Breast epithelium (tissue), 4 donors: ENCODE data around the gene RECQL5. TPM values are rescaled to one million over a fixed set of nuclear protein-coding genes. Genes with fewer than 3 reads are reported as not detected.

Experiments used
- DNase-seq, 2 donors: peaks; one replicate each; pipeline ENCODE4 v3.0.0-alpha.2; 2019; ENCODE audit warnings: low spot score in 2 of 2
- H3K27ac ChIP-seq, 2 donors: fragments of 200-600 bp; sonication (generic) in 1 of 2; one replicate each; pipeline ENCODE4 v1.5.1; 2016 to 2019; ENCODE audit warnings: mild to moderate bottlenecking in 1 of 2
- H3K27me3 ChIP-seq, 2 donors: fragments of 200-600 bp; sonication (generic) in 1 of 2; one replicate each; pipeline versions ENCODE4 v1.5.1 to v1.6.0; 2017 to 2019; ENCODE audit warnings: control low read depth in 1 of 2, mild to moderate bottlenecking in 1 of 2
- H3K36me3 ChIP-seq: fragments of 200-600 bp; one replicate; pipeline ENCODE4 v1.5.1; 2019
- H3K4me1 ChIP-seq, 2 donors: fragments of 200-600 bp; sonication (generic); one replicate each; pipeline ENCODE4 v1.5.1; 2016 to 2019; ENCODE audit warnings: control low read depth in 1 of 2
- H3K4me3 ChIP-seq, 3 donors: fragments of 200-600 bp; sonication (generic); 1 replicate in 2 of 3; 2 replicates in 1 of 3; pipeline ENCODE4 v1.5.1; 2016 to 2019; ENCODE audit warnings: mild to moderate bottlenecking in 3 of 3, moderate library complexity in 2 of 3
- H3K9me3 ChIP-seq, 2 donors: fragments of 200-600 bp; sonication (generic) in 1 of 2; one replicate each; pipeline ENCODE4 v1.5.1; 2016 to 2019; ENCODE audit warnings: control low read depth in 1 of 2
- POLR2A ChIP-seq: fragments of 450-650 bp; IDR thresholded peaks from one replicate; pipeline ENCODE4 v1.6.1; 2016; ENCODE audit warnings: antibody characterized with exemption, mild to moderate bottlenecking, moderate library complexity
- POLR2AphosphoS5 ChIP-seq, 3 donors: sonication (generic); formaldehyde crosslinking; IDR thresholded peaks; one replicate each; pipeline ENCODE4 v1.6.1; 2017; ENCODE audit warnings: antibody characterized with exemption in 3 of 3
- intact Hi-C: fragments of 100-400 bp; cut with DNase I; formaldehyde crosslinking; loops from one replicate; pipeline ENCODE4 v1.15.1; 2023; ENCODE audit warnings: low total_unique reads
- total RNA-seq, 3 donors: library from RNA; depleted of rRNA; stranded (reverse); fragments of >200 nt; gene quantifications; one replicate each; pipeline ENCODE4 v1.1.0, GENCODE V29; 2016
- TF ChIP-seq, protein P1 (sequence below), 3 donors: fragments of 450-650 bp; IDR thresholded peaks; one replicate each; pipeline ENCODE4 v1.5.1; 2016 to 2017; ENCODE audit warnings: antibody characterized with exemption in 3 of 3, mild to moderate bottlenecking in 3 of 3, moderate library complexity in 3 of 3

The RECQL5 gene
- total RNA-seq, 3 donors from 2014 or later, result 10.7 to 22.8 (median 14.1) TPM

DNA sequence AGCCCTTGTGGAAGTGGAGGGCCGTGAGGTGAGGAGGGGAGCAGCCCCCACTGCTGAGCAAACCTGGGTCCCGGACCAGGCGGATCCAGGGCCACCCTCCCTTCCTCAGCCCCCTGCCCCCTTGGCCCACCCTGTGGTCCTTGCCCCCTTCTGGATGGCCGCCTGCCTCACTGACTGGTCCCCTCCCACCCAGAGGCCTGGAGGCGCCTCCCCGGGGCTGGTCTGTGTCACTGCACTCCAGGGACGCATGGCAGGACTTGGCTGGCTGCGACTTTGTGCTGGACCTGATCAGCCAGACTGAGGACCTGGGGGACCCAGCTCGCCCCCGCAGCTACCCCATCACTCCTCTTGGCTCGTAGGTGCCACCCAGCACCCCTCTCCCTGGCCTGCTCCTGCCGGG, 52.9 kb downstream of the RECQL5 start:
- no peak overlapping the region for H3K4me3 ChIP-seq
- TF ChIP-seq POLR2A (no peak), POLR2AphosphoS5 (IDR thresholded peaks at IDR 0.05) (no peak)
- TF ChIP-seq, protein P1, sequence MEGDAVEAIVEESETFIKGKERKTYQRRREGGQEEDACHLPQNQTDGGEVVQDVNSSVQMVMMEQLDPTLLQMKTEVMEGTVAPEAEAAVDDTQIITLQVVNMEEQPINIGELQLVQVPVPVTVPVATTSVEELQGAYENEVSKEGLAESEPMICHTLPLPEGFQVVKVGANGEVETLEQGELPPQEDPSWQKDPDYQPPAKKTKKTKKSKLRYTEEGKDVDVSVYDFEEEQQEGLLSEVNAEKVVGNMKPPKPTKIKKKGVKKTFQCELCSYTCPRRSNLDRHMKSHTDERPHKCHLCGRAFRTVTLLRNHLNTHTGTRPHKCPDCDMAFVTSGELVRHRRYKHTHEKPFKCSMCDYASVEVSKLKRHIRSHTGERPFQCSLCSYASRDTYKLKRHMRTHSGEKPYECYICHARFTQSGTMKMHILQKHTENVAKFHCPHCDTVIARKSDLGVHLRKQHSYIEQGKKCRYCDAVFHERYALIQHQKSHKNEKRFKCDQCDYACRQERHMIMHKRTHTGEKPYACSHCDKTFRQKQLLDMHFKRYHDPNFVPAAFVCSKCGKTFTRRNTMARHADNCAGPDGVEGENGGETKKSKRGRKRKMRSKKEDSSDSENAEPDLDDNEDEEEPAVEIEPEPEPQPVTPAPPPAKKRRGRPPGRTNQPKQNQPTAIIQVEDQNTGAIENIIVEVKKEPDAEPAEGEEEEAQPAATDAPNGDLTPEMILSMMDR (IDR thresholded peaks at IDR 0.05), result no peak
- intact Hi-C loops, result no loop called here
- H3K9me3 ChIP-seq, result no peaks in the 10 kb centered on the region
- H3K27ac ChIP-seq, result no peak overlapping the region
- H3K4me1 ChIP-seq, result no peaks in the 10 kb centered on the region
- no peaks in the 10 kb centered on the region for H3K27me3 ChIP-seq
- DNase-seq, result no peak
- peaks cover 3% of the 10 kb centered on the region for H3K36me3 ChIP-seq

GRCh38 chr17:75612906-75613626, 53.9 kb downstream of the RECQL5 start:
- DNase-seq, result no peak
- intact Hi-C loops, result no loop called here

DNA sequence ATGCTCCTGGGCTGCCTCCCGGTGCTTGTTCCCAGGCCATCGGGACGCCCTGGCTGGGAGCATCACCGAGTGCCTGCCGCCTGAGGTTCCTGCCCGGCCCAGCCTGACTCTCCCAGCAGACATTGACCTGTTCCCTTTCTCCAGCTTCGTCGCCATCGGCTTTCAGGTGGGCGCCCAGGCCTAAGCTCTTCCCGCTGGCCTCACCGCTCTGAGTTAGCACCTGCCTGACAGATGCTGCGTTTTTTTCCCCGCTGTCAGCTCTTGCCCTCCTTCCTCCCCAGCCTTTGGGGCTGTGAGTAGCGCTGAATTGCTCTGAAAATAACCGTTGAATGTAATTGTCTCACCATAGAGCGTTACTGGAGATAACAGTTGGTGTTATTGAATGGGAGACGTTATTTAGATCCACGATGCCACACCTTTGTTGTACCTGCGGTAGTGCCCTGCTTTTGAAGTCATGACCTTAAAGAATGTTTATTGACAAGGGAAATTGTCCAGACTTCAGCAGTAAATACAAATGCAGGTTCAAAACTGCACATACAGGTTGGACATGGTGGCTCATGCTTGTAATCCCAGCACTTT, 55.0 kb downstream of the RECQL5 start:
- Histone ChIP-seq H3K4me1 (no peaks in the 10 kb centered on the region), H3K27ac (no peak overlapping the region), H3K4me3 (no peak overlapping the region), H3K9me3 (no peaks in the 10 kb centered on the region), H3K36me3 (peaks cover 3% of the 10 kb centered on the region), H3K27me3 (no peaks in the 10 kb centered on the region)
- no peak for DNase-seq
- TF ChIP-seq, protein P1 (IDR thresholded peaks at IDR 0.05), result no peak
- TF ChIP-seq POLR2A (no peak), POLR2AphosphoS5 (IDR thresholded peaks at IDR 0.05) (no peak)
- intact Hi-C loops, result no loop called here

More at GRCh38 chr17:75612906-75613626, 53.9 kb downstream of the RECQL5 start:
- Histone ChIP-seq H3K4me1 (no peaks in the 10 kb centered on the region), H3K27me3 (no peaks in the 10 kb centered on the region), H3K4me3 (no peak overlapping the region), H3K9me3 (no peaks in the 10 kb centered on the region), H3K36me3 (peaks cover 3% of the 10 kb centered on the region), H3K27ac (no peak overlapping the region)
- TF ChIP-seq, protein P1 (IDR thresholded peaks at IDR 0.05), result no peak

- intact Hi-C loops, result no loop called here
- Histone ChIP-seq H3K4me3 (no peak overlapping the region), H3K36me3 (no peaks in the 10 kb centered on the region), H3K27me3 (no peaks in the 10 kb centered on the region), H3K27ac (no peak overlapping the region), H3K9me3 (no peaks in the 10 kb centered on the region), H3K4me1 (no peaks in the 10 kb centered on the region)
- DNase-seq, result no peak
- TF ChIP-seq POLR2AphosphoS5 (IDR thresholded peaks at IDR 0.05), result no peak
- TF ChIP-seq, protein P1 (IDR thresholded peaks at IDR 0.05), result no peak
- TF ChIP-seq POLR2A, result no peak
These were observed 56.6 kb downstream of the RECQL5 start for GRCh38 chr17:75610103-75610984.

GRCh38 chr17:75607086-75607485, 59.9 kb downstream of the RECQL5 start:
- Histone ChIP-seq H3K27ac (no peak overlapping the region), H3K4me1 (no peaks in the 10 kb centered on the region), H3K36me3 (no peaks in the 10 kb centered on the region), H3K4me3 (no peak overlapping the region), H3K9me3 (no peaks in the 10 kb centered on the region), H3K27me3 (no peaks in the 10 kb centered on the region)
- TF ChIP-seq POLR2AphosphoS5 (IDR thresholded peaks at IDR 0.05), result no peak
- TF ChIP-seq POLR2A, result no peak
- TF ChIP-seq, protein P1 (IDR thresholded peaks at IDR 0.05), result no peak
- intact Hi-C loops, result no loop called here
- no peak for DNase-seq
